ENCODE measurements around the gene FIBCD1. TPM values are rescaled to one million over a fixed set of nuclear protein-coding genes. Genes with fewer than 3 reads are reported as not detected.

FIBCD1 gene
- total RNA-seq, 1 experiment from 2014 or later: 1.4 TPM

DNA sequence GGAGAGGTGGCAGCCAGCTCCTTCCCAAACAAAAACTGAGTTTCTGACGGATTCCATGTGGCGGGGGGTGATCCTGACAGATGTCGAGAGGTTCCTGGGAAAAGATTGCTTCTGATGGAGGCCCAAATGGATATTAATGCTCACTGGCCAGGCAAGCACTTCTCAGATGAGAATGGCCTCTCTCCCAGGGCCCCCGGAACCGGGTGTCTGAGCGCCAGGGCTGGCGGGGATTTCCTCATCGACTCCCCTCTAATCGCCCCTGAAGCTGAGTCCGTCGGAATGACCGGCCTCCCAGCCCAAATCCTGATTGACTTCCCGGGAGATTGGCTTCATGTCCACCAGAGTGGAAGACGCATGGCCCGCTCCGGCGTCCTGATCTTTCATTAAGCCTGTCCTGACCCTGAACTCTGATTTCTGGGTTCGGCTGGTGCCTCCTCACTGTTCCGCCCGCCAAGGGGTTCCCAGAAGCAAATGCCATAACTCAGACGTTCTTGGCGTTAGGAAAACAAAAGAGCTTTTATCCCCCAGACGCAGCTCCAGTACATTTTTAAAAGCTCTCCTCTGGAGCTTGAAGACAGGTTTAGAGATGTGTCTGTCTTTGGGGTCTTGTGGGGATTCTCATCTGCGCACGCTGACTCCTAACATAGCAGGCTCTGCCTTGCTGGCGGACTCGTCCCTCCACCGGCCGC lies 17.6 kb downstream of the FIBCD1 start:
- no peaks in the 10 kb centered on the region for H3K4me1 Mint-ChIP-seq (ENCODE audit: low read depth, unreplicated experiment)
- BruUV-seq (replicated peaks): no TSS peak
- no peak overlapping the region for H3K4me3 Mint-ChIP-seq (ENCODE audit: low read depth, unreplicated experiment)
- no peaks in the 10 kb centered on the region for H3K36me3 Mint-ChIP-seq (ENCODE audit: insufficient read depth, unreplicated experiment)
- DNase-seq: no peak
- CTCF ChIA-PET: no interaction called here
- intact Hi-C loops (cut with micrococcal nuclease; ENCODE audit: unreplicated experiment): no loop called here
- peaks cover 44% of the 10 kb centered on the region for H3K27me3 Mint-ChIP-seq (ENCODE audit: unreplicated experiment)
- no peak overlapping the region for H3K27ac Mint-ChIP-seq (ENCODE audit: unreplicated experiment)
- H3K9me3 Mint-ChIP-seq (ENCODE audit: low read depth, unreplicated experiment): no peaks in the 10 kb centered on the region
- TF ChIP-seq, protein P1, sequence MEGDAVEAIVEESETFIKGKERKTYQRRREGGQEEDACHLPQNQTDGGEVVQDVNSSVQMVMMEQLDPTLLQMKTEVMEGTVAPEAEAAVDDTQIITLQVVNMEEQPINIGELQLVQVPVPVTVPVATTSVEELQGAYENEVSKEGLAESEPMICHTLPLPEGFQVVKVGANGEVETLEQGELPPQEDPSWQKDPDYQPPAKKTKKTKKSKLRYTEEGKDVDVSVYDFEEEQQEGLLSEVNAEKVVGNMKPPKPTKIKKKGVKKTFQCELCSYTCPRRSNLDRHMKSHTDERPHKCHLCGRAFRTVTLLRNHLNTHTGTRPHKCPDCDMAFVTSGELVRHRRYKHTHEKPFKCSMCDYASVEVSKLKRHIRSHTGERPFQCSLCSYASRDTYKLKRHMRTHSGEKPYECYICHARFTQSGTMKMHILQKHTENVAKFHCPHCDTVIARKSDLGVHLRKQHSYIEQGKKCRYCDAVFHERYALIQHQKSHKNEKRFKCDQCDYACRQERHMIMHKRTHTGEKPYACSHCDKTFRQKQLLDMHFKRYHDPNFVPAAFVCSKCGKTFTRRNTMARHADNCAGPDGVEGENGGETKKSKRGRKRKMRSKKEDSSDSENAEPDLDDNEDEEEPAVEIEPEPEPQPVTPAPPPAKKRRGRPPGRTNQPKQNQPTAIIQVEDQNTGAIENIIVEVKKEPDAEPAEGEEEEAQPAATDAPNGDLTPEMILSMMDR (IDR thresholded peaks at IDR 0.05; ENCODE audit: unreplicated experiment): no peak

DNA sequence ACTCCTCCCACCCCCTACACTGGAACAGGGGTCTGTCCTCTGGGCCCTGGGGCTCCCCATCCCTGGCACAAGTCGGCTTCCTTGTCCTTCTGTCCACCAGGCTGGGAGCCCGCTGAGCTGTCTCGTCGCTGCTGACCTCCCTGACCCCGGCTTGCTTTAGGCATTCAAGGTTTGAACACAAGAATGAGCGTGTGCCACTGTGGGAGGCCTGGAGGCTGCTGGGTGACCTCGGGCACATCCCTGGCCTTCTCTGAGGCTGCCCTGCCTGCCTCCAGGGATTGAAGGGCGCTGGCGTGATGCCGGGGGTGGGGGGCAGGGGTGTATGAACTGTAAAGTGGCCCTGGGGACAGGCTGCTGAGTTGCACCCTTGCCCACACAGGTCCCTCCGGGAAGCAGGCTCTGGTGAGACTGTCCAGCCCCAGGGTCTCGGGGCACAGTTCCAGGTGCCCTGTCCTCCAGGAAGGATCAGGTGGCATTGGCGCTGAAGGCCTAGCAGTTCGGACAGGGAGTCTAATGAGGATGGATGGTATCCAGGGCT lies 18.2 kb downstream of the FIBCD1 start:
- Mint-ChIP-seq H3K9me3 (ENCODE audit: low read depth, unreplicated experiment) (no peaks in the 10 kb centered on the region), H3K4me1 (ENCODE audit: low read depth, unreplicated experiment) (no peaks in the 10 kb centered on the region), H3K27ac (ENCODE audit: unreplicated experiment) (no peak overlapping the region), H3K27me3 (ENCODE audit: unreplicated experiment) (peaks cover 44% of the 10 kb centered on the region), H3K4me3 (ENCODE audit: low read depth, unreplicated experiment) (no peak overlapping the region), H3K36me3 (ENCODE audit: insufficient read depth, unreplicated experiment) (no peaks in the 10 kb centered on the region)
- BruUV-seq (replicated peaks): no TSS peak
- CTCF ChIA-PET: no interaction called here
- intact Hi-C loops (cut with micrococcal nuclease; ENCODE audit: unreplicated experiment): no loop called here
- TF ChIP-seq, protein P1 (IDR thresholded peaks at IDR 0.05; ENCODE audit: unreplicated experiment): no peak
- no peak for DNase-seq

DNA sequence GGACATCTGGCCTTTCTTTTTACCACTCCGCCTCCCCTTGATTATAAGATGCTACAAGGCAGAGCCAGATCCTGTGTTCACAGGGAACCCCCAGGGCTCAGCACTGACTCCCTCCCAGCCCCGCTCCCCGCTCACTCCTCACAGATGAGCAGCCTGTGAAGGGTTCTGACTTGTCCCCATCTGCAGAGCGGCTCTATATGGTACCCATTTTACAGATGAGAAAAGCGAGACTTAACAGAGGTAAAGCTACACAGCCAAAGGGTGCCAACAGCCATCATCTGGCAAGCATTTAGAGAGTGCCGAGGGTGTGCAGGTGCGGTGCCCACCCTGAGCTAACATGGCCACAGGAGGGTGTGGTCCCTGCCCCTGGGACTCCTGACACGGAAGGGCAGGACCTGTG lies 18.8 kb downstream of the FIBCD1 start:
- H3K4me3 Mint-ChIP-seq (ENCODE audit: low read depth, unreplicated experiment): no peak overlapping the region
- H3K4me1 Mint-ChIP-seq (ENCODE audit: low read depth, unreplicated experiment): no peaks in the 10 kb centered on the region
- H3K36me3 Mint-ChIP-seq (ENCODE audit: insufficient read depth, unreplicated experiment): no peaks in the 10 kb centered on the region
- TF ChIP-seq, protein P1 (IDR thresholded peaks at IDR 0.05; ENCODE audit: unreplicated experiment): no peak
- H3K27me3 Mint-ChIP-seq (ENCODE audit: unreplicated experiment): peaks cover 44% of the 10 kb centered on the region
- H3K9me3 Mint-ChIP-seq (ENCODE audit: low read depth, unreplicated experiment): no peaks in the 10 kb centered on the region
- no peak for DNase-seq
- H3K27ac Mint-ChIP-seq (ENCODE audit: unreplicated experiment): no peak overlapping the region
- BruUV-seq (replicated peaks): no TSS peak
- CTCF ChIA-PET: no interaction called here
- intact Hi-C loops (cut with micrococcal nuclease; ENCODE audit: unreplicated experiment): no loop called here

DNA sequence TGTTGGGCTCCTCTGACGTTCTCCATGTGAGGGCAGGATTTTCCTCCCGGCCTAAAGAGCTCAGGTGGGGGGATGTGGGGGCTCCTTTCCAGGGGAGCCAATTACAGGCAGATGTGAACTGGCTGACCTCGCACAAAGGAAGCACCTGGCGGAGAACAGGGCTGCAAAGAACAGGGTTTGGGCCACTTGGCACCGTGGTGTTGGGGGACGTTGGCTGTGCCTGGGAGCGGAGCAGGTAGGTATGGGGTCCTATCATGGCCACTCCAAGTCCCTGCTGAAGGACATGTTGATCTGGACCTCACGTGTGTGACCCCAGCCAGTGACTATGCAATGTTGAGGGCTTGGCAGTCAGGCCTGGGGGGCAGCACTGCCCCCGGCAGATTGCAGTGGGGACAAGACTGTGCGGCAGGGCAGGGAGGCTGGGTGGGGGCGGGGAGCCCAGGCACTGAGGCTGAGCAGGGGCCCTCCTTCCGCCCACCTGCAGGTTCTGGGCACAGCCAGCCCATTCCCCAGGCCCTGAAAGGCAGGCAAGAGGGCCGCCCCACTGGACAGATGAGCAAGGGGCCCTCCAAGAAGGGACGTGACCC lies 19.4 kb downstream of the FIBCD1 start:
- Mint-ChIP-seq H3K27ac (ENCODE audit: unreplicated experiment) (no peak overlapping the region), H3K9me3 (ENCODE audit: low read depth, unreplicated experiment) (no peaks in the 10 kb centered on the region), H3K4me3 (ENCODE audit: low read depth, unreplicated experiment) (no peak overlapping the region), H3K36me3 (ENCODE audit: insufficient read depth, unreplicated experiment) (no peaks in the 10 kb centered on the region), H3K27me3 (ENCODE audit: unreplicated experiment) (peaks cover 44% of the 10 kb centered on the region), H3K4me1 (ENCODE audit: low read depth, unreplicated experiment) (no peaks in the 10 kb centered on the region)
- TF ChIP-seq, protein P1 (IDR thresholded peaks at IDR 0.05; ENCODE audit: unreplicated experiment): no peak
- BruUV-seq (replicated peaks): no TSS peak
- intact Hi-C loops (cut with micrococcal nuclease; ENCODE audit: unreplicated experiment): no loop called here
- DNase-seq: no peak
- CTCF ChIA-PET: no interaction called here

Measured in Calu3 (cell line).